ENCODE data around the gene LRIG2. TPM values are rescaled to one million over a fixed set of nuclear protein-coding genes. Genes with fewer than 3 reads are reported as not detected.
"Not testable (repeated sequence)": the region's sequence is repeated elsewhere in the genome, so short reads cannot be mapped to it uniquely, and the experiment has no call there.

Gene LRIG2
- total RNA-seq, 1 donor from 2014 or later = 22.1 TPM

- H3K9me3 Mint-ChIP-seq (ENCODE audit: low read depth) = no peaks in the 10 kb centered on the region
- H3K4me3 Mint-ChIP-seq (ENCODE audit: low read depth) = no peak overlapping the region
- H3K4me1 Mint-ChIP-seq (ENCODE audit: low read depth) = peaks cover 3% of the 10 kb centered on the region
- no peaks in the 10 kb centered on the region for H3K27me3 Mint-ChIP-seq
- H3K27ac Mint-ChIP-seq = no peak overlapping the region
- DNase-seq (ENCODE audit: low spot score, unreplicated experiment) = no peak
- TF ChIP-seq CTCF (IDR thresholded peaks at IDR 0.05; ENCODE audit: unreplicated experiment) = no peak
- no peaks in the 10 kb centered on the region for H3K36me3 Mint-ChIP-seq (ENCODE audit: insufficient read depth)
Measured at GRCh38 chr1:113141650-113142473, 68.9 kb downstream of the LRIG2 start.

GRCh38 chr1:113142791-113143190, 69.8 kb downstream of the LRIG2 start:
- peaks cover 4% of the 10 kb centered on the region for H3K4me1 Mint-ChIP-seq (ENCODE audit: low read depth)

GRCh38 chr1:113146242-113147072, 73.5 kb downstream of the LRIG2 start:
- no peaks in the 10 kb centered on the region for H3K27me3 Mint-ChIP-seq
- H3K4me3 Mint-ChIP-seq (ENCODE audit: low read depth) = no peak overlapping the region
- no peak for TF ChIP-seq CTCF (IDR thresholded peaks at IDR 0.05; ENCODE audit: unreplicated experiment)
- no peak for DNase-seq (ENCODE audit: low spot score, unreplicated experiment)
- peaks cover 2% of the 10 kb centered on the region for H3K4me1 Mint-ChIP-seq (ENCODE audit: low read depth)
- no peak overlapping the region for H3K27ac Mint-ChIP-seq
- H3K36me3 Mint-ChIP-seq (ENCODE audit: insufficient read depth) = no peaks in the 10 kb centered on the region
- no peaks in the 10 kb centered on the region for H3K9me3 Mint-ChIP-seq (ENCODE audit: low read depth)

More at GRCh38 chr1:113142791-113143190, 69.8 kb downstream of the LRIG2 start:
- DNase-seq (ENCODE audit: low spot score, unreplicated experiment) = no peak
- TF ChIP-seq CTCF (IDR thresholded peaks at IDR 0.05; ENCODE audit: unreplicated experiment) = no peak
- H3K27me3 Mint-ChIP-seq = no peaks in the 10 kb centered on the region
- H3K36me3 Mint-ChIP-seq (ENCODE audit: insufficient read depth) = no peaks in the 10 kb centered on the region
- H3K4me3 Mint-ChIP-seq (ENCODE audit: low read depth) = no peak overlapping the region
- no peaks in the 10 kb centered on the region for H3K9me3 Mint-ChIP-seq (ENCODE audit: low read depth)
- no peak overlapping the region for H3K27ac Mint-ChIP-seq

GRCh38 chr1:113147073-113147625, 74.2 kb downstream of the LRIG2 start:
- H3K36me3 Mint-ChIP-seq (ENCODE audit: insufficient read depth) = no peaks in the 10 kb centered on the region
- no peak overlapping the region for H3K27ac Mint-ChIP-seq
- no peak for DNase-seq (ENCODE audit: low spot score, unreplicated experiment)
- H3K4me3 Mint-ChIP-seq (ENCODE audit: low read depth) = no peak overlapping the region
- TF ChIP-seq CTCF (IDR thresholded peaks at IDR 0.05; ENCODE audit: unreplicated experiment) = no peak
- H3K27me3 Mint-ChIP-seq = no peaks in the 10 kb centered on the region
- H3K9me3 Mint-ChIP-seq (ENCODE audit: low read depth) = no peaks in the 10 kb centered on the region
- peaks cover 2% of the 10 kb centered on the region for H3K4me1 Mint-ChIP-seq (ENCODE audit: low read depth)

GRCh38 chr1:113147826-113148225, 74.8 kb downstream of the LRIG2 start:
- Mint-ChIP-seq H3K27ac (no peak overlapping the region), H3K27me3 (no peaks in the 10 kb centered on the region), H3K9me3 (ENCODE audit: low read depth) (no peaks in the 10 kb centered on the region), H3K4me1 (ENCODE audit: low read depth) (peaks cover 2% of the 10 kb centered on the region), H3K36me3 (ENCODE audit: insufficient read depth) (no peaks in the 10 kb centered on the region), H3K4me3 (ENCODE audit: low read depth) (no peak overlapping the region)
- no peak for TF ChIP-seq CTCF (IDR thresholded peaks at IDR 0.05; ENCODE audit: unreplicated experiment)
- no peak for DNase-seq (ENCODE audit: low spot score, unreplicated experiment)

GRCh38 chr1:113150494-113150893, 77.5 kb downstream of the LRIG2 start:
- not testable (repeated sequence) for H3K4me1 Mint-ChIP-seq (ENCODE audit: low read depth); H3K9me3 Mint-ChIP-seq (ENCODE audit: low read depth); H3K4me3 Mint-ChIP-seq (ENCODE audit: low read depth); DNase-seq (ENCODE audit: low spot score, unreplicated experiment); H3K36me3 Mint-ChIP-seq (ENCODE audit: insufficient read depth); H3K27me3 Mint-ChIP-seq
- H3K27ac Mint-ChIP-seq = peak overlapping the region; percentile 17

All from progenitor cell of endocrine pancreas (in vitro differentiated cells).